ENCODE data around the gene RNF208. TPM values are rescaled to one million over a fixed set of nuclear protein-coding genes. Genes with fewer than 3 reads are reported as not detected.

RNF208 gene
- total and polyA plus RNA-seq, 9 of the 15 experiments (the other 6 are each of a cell fraction or from before 2014, with no cell fraction given), result 0.15 to 6.9 (median 0.50) TPM; not detected in 2

DNA sequence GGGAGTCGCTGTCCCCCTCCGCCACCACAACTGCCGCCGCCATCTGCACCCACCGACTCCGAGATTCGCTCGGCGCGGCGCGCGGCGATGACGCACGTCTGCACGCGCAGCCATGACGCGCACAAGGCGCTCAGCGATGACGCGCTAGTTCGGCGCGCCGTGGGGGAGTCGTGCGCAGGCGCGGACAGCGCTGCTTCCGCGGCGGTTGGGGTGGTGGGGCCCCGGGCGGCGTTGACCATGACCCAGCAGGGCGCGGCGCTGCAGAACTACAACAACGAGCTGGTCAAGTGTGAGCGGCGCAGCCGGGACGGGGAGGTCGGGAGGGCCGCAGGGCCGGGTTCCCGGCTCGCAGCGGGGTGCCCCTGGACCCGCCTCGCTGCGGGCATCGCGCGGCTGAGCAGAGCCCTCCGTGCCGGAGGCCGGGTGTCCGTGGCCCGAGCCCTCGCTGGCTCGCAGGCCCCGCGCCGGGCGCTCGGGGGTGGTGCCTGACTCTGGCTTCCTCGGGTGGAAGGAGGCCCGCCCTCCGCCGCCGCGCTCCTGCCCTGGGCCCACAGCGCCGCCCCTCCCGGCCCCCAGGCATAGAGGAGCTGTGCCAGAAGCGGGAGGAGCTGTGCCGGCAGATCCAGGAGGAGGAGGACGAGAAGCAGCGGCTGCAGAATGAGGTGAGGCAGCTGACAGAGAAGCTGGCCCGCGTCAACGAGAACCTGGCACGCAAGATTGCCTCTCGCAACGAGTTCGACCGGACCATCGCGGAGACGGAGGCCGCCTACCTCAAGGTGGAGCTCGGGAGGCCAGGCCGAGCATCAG, 33.3 kb downstream of the RNF208 start, which contains the start of the genes ANAPC2 and SSNA1 (continued):
- TF ChIP-seq ZNF707 (CRISPR knock-in tag; conservative IDR thresholded peaks at IDR 0.05) (no peak), FOXJ3 (CRISPR knock-in tag; IDR thresholded peaks at IDR 0.05) (no peak), MXI1 (IDR thresholded peaks at IDR 0.05; ENCODE audit: low read depth, low read length) (peak; percentile 52; the same call in 1 of the 2 replicates), ZNF655 (CRISPR knock-in tag; IDR thresholded peaks at IDR 0.05) (no peak), ZNF398 (CRISPR knock-in tag; IDR thresholded peaks at IDR 0.05) (no peak), RBM17 (IDR thresholded peaks at IDR 0.05; ENCODE audit: borderline replicate concordance, low read depth, low read length) (no peak), GTF2E2 (tag; IDR thresholded peaks at IDR 0.05) (no peak; the same call in 1 of the 2 replicates), BRD9 (IDR thresholded peaks at IDR 0.05; ENCODE audit: low read depth, partially characterized antibody) (no peak), RFX7 (CRISPR knock-in tag; IDR thresholded peaks at IDR 0.05) (no peak), HEY1 (CRISPR knock-in tag; IDR thresholded peaks at IDR 0.05; ENCODE audit: borderline replicate concordance) (no peak), ZNF644 (tag; IDR thresholded peaks at IDR 0.05; ENCODE audit: low read depth) (no peak), TEAD1 (CRISPR knock-in tag; IDR thresholded peaks at IDR 0.05) (peak in 1 of 2 experiments; percentile 67; a peak in 1 of 4 replicates), EHMT2 (IDR thresholded peaks at IDR 0.05) (no peak), ATF1 (CRISPR knock-in tag; IDR thresholded peaks at IDR 0.05) (peak; percentile 100), ATF1 (tag; IDR thresholded peaks at IDR 0.05) (peak; percentile 100), CBX1 (IDR thresholded peaks at IDR 0.05; ENCODE audit: low read depth) (0 out of 2 replicates have a peak, but pooled peaks have one; percentile 23), CBX3 (IDR thresholded peaks at IDR 0.05; ENCODE audit: borderline replicate concordance in 1 of 2, low read length in 2 of 2) (peak in 1 of 2 experiments; percentile 22; a peak in 1 of 3 replicates), GATA2 (CRISPR knock-in tag; IDR thresholded peaks at IDR 0.05) (no peak), SRSF1 (IDR thresholded peaks at IDR 0.05; ENCODE audit: low read depth, low read length) (no peak), POU5F1 (IDR thresholded peaks at IDR 0.05; ENCODE audit: borderline replicate concordance, low read depth, low read length, partially characterized antibody) (peak; percentile 83)
- TF ChIP-seq, protein P1, sequence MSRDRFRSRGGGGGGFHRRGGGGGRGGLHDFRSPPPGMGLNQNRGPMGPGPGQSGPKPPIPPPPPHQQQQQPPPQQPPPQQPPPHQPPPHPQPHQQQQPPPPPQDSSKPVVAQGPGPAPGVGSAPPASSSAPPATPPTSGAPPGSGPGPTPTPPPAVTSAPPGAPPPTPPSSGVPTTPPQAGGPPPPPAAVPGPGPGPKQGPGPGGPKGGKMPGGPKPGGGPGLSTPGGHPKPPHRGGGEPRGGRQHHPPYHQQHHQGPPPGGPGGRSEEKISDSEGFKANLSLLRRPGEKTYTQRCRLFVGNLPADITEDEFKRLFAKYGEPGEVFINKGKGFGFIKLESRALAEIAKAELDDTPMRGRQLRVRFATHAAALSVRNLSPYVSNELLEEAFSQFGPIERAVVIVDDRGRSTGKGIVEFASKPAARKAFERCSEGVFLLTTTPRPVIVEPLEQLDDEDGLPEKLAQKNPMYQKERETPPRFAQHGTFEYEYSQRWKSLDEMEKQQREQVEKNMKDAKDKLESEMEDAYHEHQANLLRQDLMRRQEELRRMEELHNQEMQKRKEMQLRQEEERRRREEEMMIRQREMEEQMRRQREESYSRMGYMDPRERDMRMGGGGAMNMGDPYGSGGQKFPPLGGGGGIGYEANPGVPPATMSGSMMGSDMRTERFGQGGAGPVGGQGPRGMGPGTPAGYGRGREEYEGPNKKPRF (IDR thresholded peaks at IDR 0.05; ENCODE audit: low read depth, low read length), result no peak
- TF ChIP-seq, protein P2, sequence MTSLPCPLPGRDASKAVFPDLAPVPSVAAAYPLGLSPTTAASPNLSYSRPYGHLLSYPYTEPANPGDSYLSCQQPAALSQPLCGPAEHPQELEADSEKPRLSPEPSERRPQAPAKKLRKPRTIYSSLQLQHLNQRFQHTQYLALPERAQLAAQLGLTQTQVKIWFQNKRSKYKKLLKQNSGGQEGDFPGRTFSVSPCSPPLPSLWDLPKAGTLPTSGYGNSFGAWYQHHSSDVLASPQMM (CRISPR knock-in tag; IDR thresholded peaks at IDR 0.05), result no peak

Measured in K562 (cell line).